ENCODE data around the gene PGBD5. TPM values are rescaled to one million over a fixed set of nuclear protein-coding genes. Genes with fewer than 3 reads are reported as not detected.

PGBD5 gene
- total RNA-seq, 1 experiment from 2014 or later: 34.7 TPM

DNA sequence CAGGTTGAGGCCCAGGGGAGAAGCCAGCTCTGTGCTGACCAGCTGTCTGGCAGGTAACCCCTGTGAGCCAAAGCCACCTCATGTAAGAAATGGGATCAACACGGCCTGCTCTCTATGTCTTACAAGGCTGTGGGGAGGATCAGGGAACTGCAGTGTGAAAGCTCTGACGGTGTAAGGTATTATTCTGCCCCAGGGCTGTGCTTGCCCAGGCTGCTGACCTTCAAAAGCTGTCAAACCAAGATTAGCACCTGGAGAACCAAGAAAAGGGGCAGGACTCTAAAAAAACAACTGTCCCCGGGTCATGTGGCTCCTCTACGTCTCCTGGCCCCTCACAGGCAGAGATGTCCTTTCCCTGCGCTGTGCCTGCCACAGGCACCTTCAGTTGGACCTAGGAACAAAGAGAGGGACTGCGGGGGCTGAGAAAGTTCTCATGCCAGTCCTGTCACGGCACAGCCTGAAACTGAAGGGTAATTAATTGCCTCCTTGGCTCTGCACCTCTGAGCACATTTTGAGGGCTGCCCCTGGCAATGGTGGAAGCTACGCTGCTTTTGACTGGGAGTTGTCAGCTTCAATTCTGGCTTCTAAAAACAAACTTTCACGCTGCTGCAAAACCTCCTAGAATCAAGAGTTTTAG lies 77.6 kb downstream of the PGBD5 start:
- Histone ChIP-seq H3K27me3 (ENCODE audit: control insufficient read depth, insufficient read depth, low read length) (no peaks in the 10 kb centered on the region), H3K4me3 (ENCODE audit: insufficient read depth, low read depth, low read length) (no peak overlapping the region), H3K36me3 (replicated peaks; ENCODE audit: control insufficient read depth, insufficient read depth, low read length) (peaks cover 10% of the 10 kb centered on the region)
- DNase-seq: no peak

DNA sequence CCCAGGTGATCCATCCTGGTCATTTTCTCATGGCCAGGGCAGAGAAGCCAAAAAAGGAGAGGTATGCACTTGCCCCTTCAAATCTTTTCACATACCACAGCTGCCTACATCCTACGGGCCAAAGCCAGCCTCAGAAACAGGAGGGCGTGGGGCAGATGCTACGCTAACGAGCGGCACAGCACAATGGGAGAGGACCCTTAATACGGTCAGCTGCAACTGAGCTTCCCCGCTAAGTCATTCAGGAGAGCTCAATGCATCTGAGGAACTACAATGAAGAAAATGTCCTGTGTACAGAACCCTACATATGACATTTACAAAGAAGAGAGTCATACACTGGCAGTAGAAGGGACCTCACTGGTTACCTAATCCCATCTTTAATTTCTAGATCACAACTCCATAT lies 78.2 kb downstream of the PGBD5 start:
- DNase-seq: no peak

DNA sequence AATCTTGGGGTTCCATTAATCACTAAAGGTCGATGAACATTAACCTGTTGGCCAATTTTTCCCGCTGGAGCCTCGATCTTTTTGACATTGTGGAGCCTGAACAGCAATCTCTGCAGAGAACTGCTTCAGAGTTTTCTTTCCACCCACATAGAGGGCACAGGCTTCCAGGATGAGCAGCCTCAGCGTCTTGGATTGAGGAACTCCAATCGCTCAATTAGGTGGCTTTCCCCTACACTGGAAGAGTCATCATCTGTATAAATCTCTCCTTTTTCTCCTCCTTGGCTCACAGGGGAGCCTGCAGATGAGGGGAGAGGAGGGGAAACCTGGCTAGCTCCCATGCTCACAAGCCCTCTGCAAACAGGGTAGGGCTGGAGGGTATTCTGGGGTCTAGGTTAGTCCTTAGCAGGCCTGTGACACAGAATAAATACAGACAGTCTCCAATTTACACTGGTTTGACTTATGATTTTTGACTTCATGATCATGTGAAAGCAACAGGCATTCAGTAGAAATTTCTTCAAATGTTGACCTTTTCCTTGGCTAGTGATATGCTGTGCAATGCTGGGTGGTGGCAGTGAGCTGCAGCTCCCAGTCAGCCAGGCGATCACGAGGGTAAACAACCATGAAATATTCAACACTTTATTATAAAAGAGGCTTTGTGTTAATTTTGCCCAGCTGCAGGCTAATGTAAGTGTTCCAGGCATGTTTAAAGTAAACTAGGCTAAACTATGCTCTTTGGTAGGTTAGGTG lies 80.8 kb downstream of the PGBD5 start:
- H3K27me3 ChIP-seq (ENCODE audit: control insufficient read depth, insufficient read depth, low read length): no peaks in the 10 kb centered on the region
- peaks cover 3% of the 10 kb centered on the region for H3K36me3 ChIP-seq (replicated peaks; ENCODE audit: control insufficient read depth, insufficient read depth, low read length)
- no peak overlapping the region for H3K4me3 ChIP-seq (ENCODE audit: insufficient read depth, low read depth, low read length)
- DNase-seq: no peak

More for the DNA sequence above, 78.2 kb downstream of the PGBD5 start:
- Histone ChIP-seq H3K36me3 (replicated peaks; ENCODE audit: control insufficient read depth, insufficient read depth, low read length) (peaks cover 10% of the 10 kb centered on the region), H3K27me3 (ENCODE audit: control insufficient read depth, insufficient read depth, low read length) (no peaks in the 10 kb centered on the region), H3K4me3 (ENCODE audit: insufficient read depth, low read depth, low read length) (no peak overlapping the region)

DNA sequence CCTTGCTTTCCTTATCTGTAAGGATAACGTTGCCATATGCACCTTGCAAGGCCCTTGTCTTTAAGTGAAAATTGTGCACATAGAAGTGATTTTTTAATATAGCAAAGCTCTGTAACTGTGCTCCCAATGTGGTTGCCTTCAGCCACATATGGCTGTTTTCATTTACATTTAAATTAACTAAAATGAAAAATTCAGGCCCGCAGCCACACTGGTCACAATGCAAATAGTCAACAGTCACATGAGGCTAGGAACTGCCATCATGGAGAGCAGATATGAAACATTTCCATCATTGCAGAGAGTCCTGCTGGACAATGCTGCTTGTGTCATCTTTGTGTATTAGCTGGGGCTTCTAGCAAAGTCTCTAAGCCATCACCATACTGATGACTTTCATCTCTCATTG lies 83.4 kb downstream of the PGBD5 start:
- Histone ChIP-seq H3K27me3 (ENCODE audit: control insufficient read depth, insufficient read depth, low read length) (no peaks in the 10 kb centered on the region), H3K4me3 (ENCODE audit: insufficient read depth, low read depth, low read length) (no peak overlapping the region), H3K36me3 (replicated peaks; ENCODE audit: control insufficient read depth, insufficient read depth, low read length) (no peaks in the 10 kb centered on the region)
- no peak for DNase-seq

DNA sequence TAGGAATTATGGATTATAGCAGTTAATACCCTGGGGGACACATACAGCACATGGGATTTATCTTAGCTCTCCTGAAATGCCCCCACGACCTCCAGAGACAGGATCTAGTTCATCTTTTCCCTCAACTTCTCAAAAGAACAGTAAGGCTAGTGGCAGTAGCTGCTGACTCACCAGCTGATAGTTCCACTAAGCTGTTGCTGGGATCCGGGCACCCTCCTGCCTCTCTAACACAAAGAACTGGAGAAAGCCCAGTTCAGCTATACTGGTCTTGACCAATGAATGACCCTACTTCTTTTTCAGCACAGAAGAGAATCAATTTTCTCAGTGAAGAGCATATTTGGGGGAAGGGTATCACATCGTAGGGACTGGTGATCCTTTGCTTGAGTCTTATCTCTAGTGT lies 84.1 kb downstream of the PGBD5 start:
- H3K27me3 ChIP-seq (ENCODE audit: control insufficient read depth, insufficient read depth, low read length): no peaks in the 10 kb centered on the region
- H3K36me3 ChIP-seq (replicated peaks; ENCODE audit: control insufficient read depth, insufficient read depth, low read length): no peaks in the 10 kb centered on the region
- no peak for DNase-seq
- H3K4me3 ChIP-seq (ENCODE audit: insufficient read depth, low read depth, low read length): no peak overlapping the region

DNA sequence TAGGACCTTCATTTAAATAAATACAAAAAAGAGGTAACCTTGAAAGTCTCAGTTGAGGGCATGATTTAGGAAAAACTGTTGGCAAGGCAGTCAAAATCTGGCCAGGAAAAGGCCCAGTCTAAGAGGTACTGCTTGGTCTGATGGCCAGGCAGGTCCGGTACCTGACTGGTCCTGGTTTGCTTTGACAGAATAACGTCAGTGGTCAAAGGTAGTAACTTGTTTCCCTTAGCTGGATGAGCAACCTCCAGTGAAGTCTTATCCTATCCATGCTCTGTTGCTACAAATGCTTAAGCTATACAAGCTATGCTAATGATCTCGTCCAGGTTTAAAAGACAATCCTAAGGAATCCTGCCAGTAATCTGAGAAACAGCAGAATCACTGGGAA lies 85.0 kb downstream of the PGBD5 start:
- no peak for DNase-seq
- H3K36me3 ChIP-seq (replicated peaks; ENCODE audit: control insufficient read depth, insufficient read depth, low read length): peaks cover 2% of the 10 kb centered on the region; the same call in 1 of the 2 replicates
- no peaks in the 10 kb centered on the region for H3K27me3 ChIP-seq (ENCODE audit: control insufficient read depth, insufficient read depth, low read length)
- no peak overlapping the region for H3K4me3 ChIP-seq (ENCODE audit: insufficient read depth, low read depth, low read length)

DNA sequence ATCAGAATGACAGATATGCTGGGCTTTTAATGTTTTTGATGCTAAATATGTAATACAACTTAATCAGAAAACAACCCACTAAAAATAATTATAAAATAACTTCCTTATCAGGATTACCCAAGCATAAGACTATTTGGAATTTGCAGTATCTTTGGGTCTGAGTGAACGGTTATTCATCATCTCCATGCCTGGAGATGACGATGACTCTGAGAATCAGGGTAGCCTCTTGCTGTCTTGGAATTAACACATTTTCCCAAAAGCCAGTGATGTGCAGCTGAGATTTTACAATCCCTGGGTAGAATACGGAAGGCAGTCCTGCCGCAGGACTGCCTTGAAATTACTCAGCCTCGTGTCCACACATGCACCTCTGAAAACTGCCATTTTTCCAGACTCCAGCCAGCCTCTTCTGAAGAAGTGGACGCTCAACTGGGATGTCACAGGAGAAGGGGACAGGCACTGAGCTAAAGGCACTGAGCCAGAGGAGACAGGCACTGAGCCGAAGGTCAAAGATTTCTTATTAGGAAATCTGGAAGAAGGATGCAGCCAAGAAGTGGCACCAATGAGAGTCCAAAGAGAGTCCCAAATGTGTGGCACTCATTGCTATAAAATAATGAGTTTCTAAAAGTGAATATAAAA lies 85.5 kb downstream of the PGBD5 start:
- no peak overlapping the region for H3K4me3 ChIP-seq (ENCODE audit: insufficient read depth, low read depth, low read length)
- peaks cover 2% of the 10 kb centered on the region; the same call in 1 of the 2 replicates for H3K36me3 ChIP-seq (replicated peaks; ENCODE audit: control insufficient read depth, insufficient read depth, low read length)
- no peak for DNase-seq
- H3K27me3 ChIP-seq (ENCODE audit: control insufficient read depth, insufficient read depth, low read length): no peaks in the 10 kb centered on the region

DNA sequence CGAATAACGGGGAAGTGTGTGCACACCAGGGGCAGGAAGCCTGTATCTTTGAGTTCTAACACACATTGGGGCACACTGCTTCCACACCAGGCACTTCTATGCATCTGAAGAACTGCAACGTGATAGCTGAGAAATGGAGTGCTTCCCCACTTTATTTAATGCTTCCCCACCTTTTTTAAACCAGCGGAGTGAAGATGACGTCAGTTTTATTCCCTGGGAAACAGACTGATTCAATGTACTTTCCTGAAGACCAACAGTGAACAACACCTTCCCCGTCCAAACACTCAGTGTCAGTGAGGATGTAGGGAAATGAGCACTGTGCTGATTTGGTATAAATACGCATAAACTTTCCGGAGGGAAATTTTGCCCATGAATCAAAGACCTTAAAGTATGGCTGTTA lies 87.1 kb downstream of the PGBD5 start:
- Histone ChIP-seq H3K4me3 (ENCODE audit: insufficient read depth, low read depth, low read length) (no peak overlapping the region), H3K27me3 (ENCODE audit: control insufficient read depth, insufficient read depth, low read length) (no peaks in the 10 kb centered on the region), H3K36me3 (replicated peaks; ENCODE audit: control insufficient read depth, insufficient read depth, low read length) (peaks cover 2% of the 10 kb centered on the region; the same call in 1 of the 2 replicates)
- no peak for DNase-seq

DNA sequence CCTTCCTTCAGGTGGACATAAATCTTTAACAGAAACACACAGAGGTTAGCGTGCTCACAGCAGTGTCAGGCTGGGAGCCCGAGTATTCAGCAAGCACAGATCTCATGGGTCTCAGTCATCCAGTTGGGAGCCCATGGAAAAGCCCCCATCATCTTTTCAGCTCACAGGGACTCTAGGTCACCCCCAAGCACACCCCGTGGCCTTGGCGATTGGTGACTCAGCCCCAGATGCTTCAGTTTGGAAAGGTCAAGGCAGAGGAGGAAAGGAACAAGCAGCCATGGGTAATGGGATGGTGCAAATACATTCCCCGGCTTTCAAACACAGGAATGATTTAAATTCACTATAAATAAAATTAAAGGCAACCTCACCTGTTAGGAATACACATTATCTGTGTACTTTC lies 88.9 kb downstream of the PGBD5 start:
- peaks cover 2% of the 10 kb centered on the region; the same call in 1 of the 2 replicates for H3K36me3 ChIP-seq (replicated peaks; ENCODE audit: control insufficient read depth, insufficient read depth, low read length)
- H3K4me3 ChIP-seq (ENCODE audit: insufficient read depth, low read depth, low read length): no peak overlapping the region
- H3K27me3 ChIP-seq (ENCODE audit: control insufficient read depth, insufficient read depth, low read length): no peaks in the 10 kb centered on the region
- DNase-seq: no peak

DNA sequence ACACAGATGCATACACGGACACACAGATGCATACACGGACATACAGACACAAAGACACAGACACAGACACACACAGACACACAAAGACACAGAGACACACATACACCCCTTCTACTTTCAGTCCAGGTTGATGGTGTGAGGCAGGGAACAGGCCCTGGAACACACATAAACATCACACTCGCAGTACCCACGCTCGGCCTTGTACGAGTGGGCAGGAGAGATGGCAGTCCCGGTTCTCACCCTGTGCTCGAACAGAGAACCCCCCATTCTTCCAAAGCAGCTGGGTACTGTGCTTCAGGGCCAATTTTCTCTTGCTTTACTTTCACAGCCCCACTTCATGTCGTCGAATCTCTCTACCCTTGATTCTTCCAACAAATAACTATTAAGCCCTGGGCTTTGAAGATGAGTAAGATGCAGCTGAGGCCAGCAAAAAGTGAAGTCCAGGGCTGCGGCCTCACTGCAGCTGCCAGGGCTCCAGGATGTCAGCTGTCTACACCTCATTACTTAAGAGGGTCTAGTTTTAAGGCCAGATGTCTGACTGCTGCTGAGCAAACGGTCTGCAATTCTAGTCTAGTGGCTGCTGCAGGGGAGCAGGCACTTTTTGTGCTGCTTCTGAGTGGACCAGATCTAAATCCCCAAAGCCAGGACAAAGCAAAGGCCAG lies 90.1 kb downstream of the PGBD5 start:
- H3K4me3 ChIP-seq (ENCODE audit: insufficient read depth, low read depth, low read length): no peak overlapping the region
- DNase-seq: no peak
- H3K27me3 ChIP-seq (ENCODE audit: control insufficient read depth, insufficient read depth, low read length): no peaks in the 10 kb centered on the region
- peaks cover 2% of the 10 kb centered on the region for H3K36me3 ChIP-seq (replicated peaks; ENCODE audit: control insufficient read depth, insufficient read depth, low read length)

DNA sequence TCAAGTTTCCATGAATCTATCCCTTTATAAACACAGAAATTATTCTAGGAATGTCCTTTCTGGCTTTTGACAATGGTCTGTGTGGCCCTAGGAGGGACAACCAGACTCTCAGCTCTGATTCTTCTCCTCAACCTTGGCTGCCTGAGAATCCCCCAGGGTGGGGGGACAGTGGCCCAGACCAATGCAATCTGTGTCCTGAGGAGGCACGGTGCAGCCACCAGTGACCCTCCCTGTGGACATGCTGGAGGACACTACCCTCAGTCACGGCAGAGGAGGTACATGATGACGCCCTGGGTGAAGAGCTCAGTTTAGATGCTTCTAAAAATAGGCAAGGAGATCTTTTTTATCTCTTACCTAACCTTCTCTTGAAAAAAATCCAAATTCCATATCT lies 91.7 kb downstream of the PGBD5 start:
- Histone ChIP-seq H3K27me3 (ENCODE audit: control insufficient read depth, insufficient read depth, low read length) (no peaks in the 10 kb centered on the region), H3K4me3 (ENCODE audit: insufficient read depth, low read depth, low read length) (no peak overlapping the region), H3K36me3 (replicated peaks; ENCODE audit: control insufficient read depth, insufficient read depth, low read length) (peaks cover 2% of the 10 kb centered on the region)
- no peak for DNase-seq

DNA sequence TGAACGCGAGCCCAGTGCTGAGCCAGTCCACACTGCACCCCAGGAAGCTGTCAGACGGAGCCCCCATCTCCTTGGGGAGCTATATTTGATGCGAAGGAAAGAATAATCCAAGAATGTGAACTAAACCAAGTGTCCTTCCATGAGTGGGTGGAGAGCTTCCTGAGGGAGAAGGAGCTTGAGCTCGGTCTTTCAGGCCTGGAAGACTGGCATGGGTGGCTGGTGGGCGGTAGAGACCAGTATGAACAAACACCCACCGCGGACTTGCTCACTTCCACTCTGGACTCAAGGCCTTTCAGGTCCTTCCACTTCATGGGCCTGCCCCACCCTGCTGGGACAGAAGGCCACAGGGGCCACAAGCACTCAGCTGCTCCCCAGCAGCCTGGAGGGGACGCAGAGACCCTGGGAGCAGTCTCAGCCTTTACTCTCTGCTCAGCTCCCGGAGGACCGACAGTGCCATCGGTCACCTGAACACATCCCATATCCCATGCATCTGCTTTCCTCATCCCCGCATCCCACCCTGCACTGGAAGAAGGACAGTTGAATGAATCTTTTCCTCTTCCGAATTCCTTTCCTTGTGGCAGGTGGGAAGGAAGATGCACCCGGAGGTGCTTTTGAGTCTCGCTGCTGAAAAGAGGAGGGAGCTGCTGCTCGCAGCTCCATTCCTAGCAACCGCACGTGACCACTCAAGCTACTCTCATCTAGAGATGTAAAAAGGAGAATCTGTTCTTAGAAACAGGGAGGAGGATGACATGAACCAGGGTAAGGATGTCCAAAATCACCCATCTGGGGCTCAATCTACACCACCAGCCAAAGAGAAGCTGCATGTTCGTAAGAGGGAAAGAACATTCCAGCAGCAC lies 92.3 kb downstream of the PGBD5 start:
- Histone ChIP-seq H3K4me3 (ENCODE audit: insufficient read depth, low read depth, low read length) (no peak overlapping the region), H3K36me3 (replicated peaks; ENCODE audit: control insufficient read depth, insufficient read depth, low read length) (peaks cover 2% of the 10 kb centered on the region), H3K27me3 (ENCODE audit: control insufficient read depth, insufficient read depth, low read length) (no peaks in the 10 kb centered on the region)
- DNase-seq: no peak

DNA sequence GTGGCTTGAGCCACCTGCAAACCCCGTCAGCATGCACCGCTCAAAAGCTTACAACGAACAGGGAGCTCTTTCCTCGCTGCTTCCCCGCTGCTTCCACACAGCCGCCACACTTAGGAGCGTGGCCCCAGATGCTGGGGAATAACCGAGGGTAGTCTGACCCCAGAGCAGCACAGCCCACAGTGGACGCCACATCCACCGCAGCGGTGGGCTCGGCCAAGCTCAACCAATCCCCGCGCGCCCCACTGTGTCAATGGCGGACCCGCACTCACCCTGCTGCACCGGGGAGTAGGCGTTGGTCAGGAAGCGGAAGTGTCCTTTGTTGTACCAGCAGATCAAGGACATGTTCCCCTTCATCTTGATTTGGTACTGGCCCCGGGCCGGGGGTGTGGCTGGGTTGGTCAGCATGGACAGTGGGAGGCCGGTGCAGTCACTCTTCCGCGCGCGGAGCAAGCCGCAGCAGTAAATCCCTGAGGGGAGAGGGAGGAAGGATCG lies 93.5 kb downstream of the PGBD5 start:
- DNase-seq: peak; percentile 74
- Histone ChIP-seq H3K4me3 (ENCODE audit: insufficient read depth, low read depth, low read length) (peak overlapping the region; percentile 38), H3K27me3 (ENCODE audit: control insufficient read depth, insufficient read depth, low read length) (no peaks in the 10 kb centered on the region), H3K36me3 (replicated peaks; ENCODE audit: control insufficient read depth, insufficient read depth, low read length) (peaks cover 2% of the 10 kb centered on the region)

DNA sequence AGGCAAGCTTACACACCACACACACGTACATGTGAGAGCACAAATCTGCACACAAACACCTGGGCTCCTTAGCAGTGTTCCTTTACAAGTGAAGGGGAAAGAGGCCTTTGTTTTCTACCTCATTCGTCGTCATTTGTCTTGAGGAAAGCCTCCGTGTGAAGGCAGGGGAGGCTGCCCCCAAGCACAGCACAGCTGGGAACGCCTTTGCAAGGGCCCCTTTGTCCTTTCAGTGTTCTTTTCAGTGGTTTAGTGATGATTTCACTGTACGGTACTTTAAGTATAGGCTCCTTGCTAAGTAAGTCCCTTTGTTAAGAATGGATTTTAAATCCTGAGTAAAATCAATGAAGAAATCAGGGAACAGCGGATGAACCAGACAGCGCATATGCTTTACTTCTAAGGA lies 94.1 kb downstream of the PGBD5 start:
- DNase-seq: no peak
- H3K27me3 ChIP-seq (ENCODE audit: control insufficient read depth, insufficient read depth, low read length): no peaks in the 10 kb centered on the region
- peak overlapping the region; percentile 38 for H3K4me3 ChIP-seq (ENCODE audit: insufficient read depth, low read depth, low read length)
- H3K36me3 ChIP-seq (replicated peaks; ENCODE audit: control insufficient read depth, insufficient read depth, low read length): peaks cover 2% of the 10 kb centered on the region

All from H7 (cell line).